SU-DHL-6 (cell line): ENCODE measurements around the gene GPC2.
A peak's percentile ranks its signal among the peaks of the same experiment; 100 is the strongest.
"Not testable (repeated sequence)": the region's sequence is repeated elsewhere in the genome, so short reads cannot be mapped to it uniquely, and the experiment has no call there.

Experiments used
- H2AFZ ChIP-seq: fragments of 200-600 bp; sonication (generic); 2 replicates; pipeline ENCODE4 v1.6.1; 2014; ENCODE audit warnings: low read depth, mild to moderate bottlenecking, moderate library complexity, mixed read lengths, antibody characterized with exemption, low read length; ENCODE audit not compliant: severe bottlenecking
- H3F3A ChIP-seq: fragments of 200-600 bp; shearing (Covaris generic); 2 replicates; pipeline ENCODE4 v1.6.0; 2016; ENCODE audit warnings: antibody characterized with exemption, mild to moderate bottlenecking; ENCODE audit not compliant: insufficient read depth
- H3K27ac ChIP-seq: fragments of 200-600 bp; sonication (generic); 2 replicates; pipeline ENCODE4 v1.5.1; 2016; ENCODE audit warnings: low read depth, mild to moderate bottlenecking, low read length, moderate library complexity, mixed read lengths
- H3K27me3 ChIP-seq: fragments of 200-600 bp; sonication (generic), shearing (Covaris generic); 2 replicates; pipeline ENCODE4 v1.6.0; 2014; ENCODE audit warnings: mild to moderate bottlenecking, low read length
- H3K36me3 ChIP-seq: fragments of 200-600 bp; sonication (generic); 2 replicates; pipeline ENCODE4 v1.6.1; 2014; ENCODE audit warnings: mild to moderate bottlenecking, low read length, mixed read lengths
- H3K4me2 ChIP-seq: fragments of 300-600, 200-600 bp; shearing (Covaris generic), sonication (generic); 2 replicates; pipeline ENCODE4 v1.6.0; 2014; ENCODE audit warnings: low read length, low read depth, mild to moderate bottlenecking; ENCODE audit not compliant: poor library complexity, severe bottlenecking
- H3K4me3 ChIP-seq: fragments of 200-600 bp; sonication (generic); 2 replicates; pipeline ENCODE4 v1.5.1; 2014; ENCODE audit warnings: antibody characterized with exemption, low read length, mild to moderate bottlenecking, mixed read lengths; ENCODE audit not compliant: insufficient read depth, poor library complexity, severe bottlenecking
- H3K79me2 ChIP-seq: fragments of 200-600 bp; sonication (generic); 2 replicates; pipeline ENCODE4 v1.6.1; 2014; ENCODE audit warnings: mild to moderate bottlenecking, low read length, moderate library complexity; ENCODE audit not compliant: insufficient read depth
- H3K9ac ChIP-seq: fragments of 200-600 bp; sonication (generic); 2 replicates; pipeline ENCODE4 v1.7.0; 2014; ENCODE audit warnings: mild to moderate bottlenecking, low read length
- H3K9me2 ChIP-seq: fragments of 200-600 bp; sonication (generic); replicated peaks from 2 replicates; pipeline ENCODE4 v1.6.1; 2014; ENCODE audit warnings: low read length; ENCODE audit not compliant: insufficient read depth
- H3K9me3 ChIP-seq: fragments of 200-600 bp; sonication (generic); 2 replicates; pipeline ENCODE4 v1.6.1; 2014; ENCODE audit warnings: low read length, mixed read lengths; ENCODE audit not compliant: insufficient read depth
- H4K20me1 ChIP-seq: fragments of 200-600 bp; sonication (generic); 2 replicates; pipeline ENCODE4 v1.6.1; 2014; ENCODE audit warnings: low read depth, mild to moderate bottlenecking, antibody characterized with exemption, low read length, moderate library complexity, mixed read lengths
- EZH2phosphoT487 ChIP-seq: fragments of 200-600 bp; sonication (generic), shearing (Covaris generic); conservative IDR thresholded peaks from 2 replicates; pipeline ENCODE4 v1.6.1; 2018; ENCODE audit warnings: mild to moderate bottlenecking, antibody characterized with exemption, low read length, moderate library complexity, mixed read lengths
- TF ChIP-seq, protein P1 (sequence below): fragments of 200-600 bp; sonication (generic); IDR thresholded peaks from one replicate; pipeline ENCODE4 v1.5.1; 2017; ENCODE audit warnings: antibody characterized with exemption, mild to moderate bottlenecking, low read length, moderate library complexity; ENCODE audit not compliant: insufficient read depth, poor library complexity, severe bottlenecking

GPC2 gene

DNA sequence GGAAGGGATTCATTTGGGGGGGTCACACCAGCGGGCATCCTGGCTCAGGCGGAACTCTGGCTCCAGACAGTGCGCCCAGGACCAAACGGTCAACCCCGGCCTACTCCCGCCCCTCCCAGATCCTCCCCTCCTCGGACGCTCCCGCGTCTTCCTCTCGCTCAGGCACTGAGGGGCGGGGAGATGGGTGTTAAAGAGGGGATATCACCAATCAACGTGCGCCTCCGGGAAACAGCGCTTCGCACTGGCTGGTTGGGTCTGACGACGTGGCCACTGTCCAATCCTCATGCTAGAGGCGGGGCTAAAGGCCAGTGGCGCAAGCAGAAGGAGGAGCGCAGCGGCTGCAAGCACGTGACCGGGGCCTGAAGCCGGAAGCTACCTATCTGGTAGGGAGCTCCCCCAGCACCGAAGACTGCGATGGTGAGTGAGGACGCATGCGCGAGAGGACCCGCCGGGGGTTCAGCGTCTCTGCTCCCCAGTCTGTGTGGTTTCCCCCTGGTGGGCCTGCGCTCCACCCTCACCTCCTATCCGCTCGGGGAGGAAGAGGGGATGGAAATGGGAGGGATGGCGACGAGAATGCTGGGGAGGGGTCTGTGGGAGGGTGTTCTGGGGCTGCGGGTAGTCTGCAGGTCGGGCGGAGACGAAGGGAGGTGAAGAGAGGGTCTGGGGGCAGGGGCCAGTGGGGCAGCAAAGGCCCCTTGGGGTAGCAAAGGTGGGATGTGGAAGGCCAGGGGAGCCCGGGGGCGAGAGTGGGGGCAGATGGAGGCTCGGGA lies 28.4 kb downstream of the GPC2 start, which contains the start of gene LAMTOR4:
Gene LAMTOR4 (plus strand): TSS at position 360 of the 770 bp plus-strand sequence. CDS start 55 bp downstream, at position 415.
- Histone ChIP-seq H4K20me1 (no peaks in the 10 kb centered on the region), H3K79me2 (peaks cover 21% of the 10 kb centered on the region), H3K4me2 (peak within 1 kb of the TSS; percentile 86), H3K9me2 (no peaks in the 10 kb centered on the region), H3F3A (peaks cover 30% of the 10 kb centered on the region), H3K9ac (peak within 1 kb of the TSS; percentile 95), H3K27me3 (no peaks in the 10 kb centered on the region), H3K9me3 (no peaks in the 10 kb centered on the region), H3K27ac (peak within 1 kb of the TSS; percentile 78), H3K36me3 (no peaks in the 10 kb centered on the region), H3K4me3 (peak within 1 kb of the TSS; percentile 84), H2AFZ (peak within 1 kb of the TSS; percentile 72)
- TF ChIP-seq EZH2phosphoT487: no peak
- TF ChIP-seq, protein P1, sequence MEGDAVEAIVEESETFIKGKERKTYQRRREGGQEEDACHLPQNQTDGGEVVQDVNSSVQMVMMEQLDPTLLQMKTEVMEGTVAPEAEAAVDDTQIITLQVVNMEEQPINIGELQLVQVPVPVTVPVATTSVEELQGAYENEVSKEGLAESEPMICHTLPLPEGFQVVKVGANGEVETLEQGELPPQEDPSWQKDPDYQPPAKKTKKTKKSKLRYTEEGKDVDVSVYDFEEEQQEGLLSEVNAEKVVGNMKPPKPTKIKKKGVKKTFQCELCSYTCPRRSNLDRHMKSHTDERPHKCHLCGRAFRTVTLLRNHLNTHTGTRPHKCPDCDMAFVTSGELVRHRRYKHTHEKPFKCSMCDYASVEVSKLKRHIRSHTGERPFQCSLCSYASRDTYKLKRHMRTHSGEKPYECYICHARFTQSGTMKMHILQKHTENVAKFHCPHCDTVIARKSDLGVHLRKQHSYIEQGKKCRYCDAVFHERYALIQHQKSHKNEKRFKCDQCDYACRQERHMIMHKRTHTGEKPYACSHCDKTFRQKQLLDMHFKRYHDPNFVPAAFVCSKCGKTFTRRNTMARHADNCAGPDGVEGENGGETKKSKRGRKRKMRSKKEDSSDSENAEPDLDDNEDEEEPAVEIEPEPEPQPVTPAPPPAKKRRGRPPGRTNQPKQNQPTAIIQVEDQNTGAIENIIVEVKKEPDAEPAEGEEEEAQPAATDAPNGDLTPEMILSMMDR: peak; percentile 10

DNA sequence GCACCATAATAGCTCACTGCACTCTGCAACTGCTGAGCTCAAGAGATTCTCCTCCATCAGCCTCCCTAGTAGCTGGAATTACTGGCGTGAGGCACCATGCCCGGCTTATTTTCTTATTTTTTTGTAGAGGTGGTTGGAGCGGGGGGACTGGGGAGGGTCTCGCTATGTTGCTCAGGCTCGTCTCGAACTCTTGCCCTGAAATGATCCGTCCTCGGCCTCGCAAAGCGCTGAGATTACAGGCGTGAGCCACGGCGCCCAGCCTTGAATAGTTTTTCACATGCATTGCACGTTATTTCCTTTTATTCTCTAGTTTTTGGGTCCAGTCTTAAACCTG lies 29.0 kb downstream of the GPC2 start:
- peaks cover 24% of the 10 kb centered on the region for H3F3A ChIP-seq
- H3K4me2 ChIP-seq: peak overlapping the region; percentile 71
- TF ChIP-seq EZH2phosphoT487: no peak
- TF ChIP-seq, protein P1: no peak
- H3K9me2 ChIP-seq: no peaks in the 10 kb centered on the region
- peaks cover 21% of the 10 kb centered on the region for H3K79me2 ChIP-seq
- H2AFZ ChIP-seq: peak overlapping the region; percentile 72
- no peaks in the 10 kb centered on the region for H3K36me3 ChIP-seq
- peak overlapping the region; percentile 50 for H3K4me3 ChIP-seq
- no peaks in the 10 kb centered on the region for H3K27me3 ChIP-seq
- H4K20me1 ChIP-seq: no peaks in the 10 kb centered on the region
- peak overlapping the region; percentile 61 for H3K9ac ChIP-seq
- no peaks in the 10 kb centered on the region for H3K9me3 ChIP-seq
- peak overlapping the region; percentile 57 for H3K27ac ChIP-seq

DNA sequence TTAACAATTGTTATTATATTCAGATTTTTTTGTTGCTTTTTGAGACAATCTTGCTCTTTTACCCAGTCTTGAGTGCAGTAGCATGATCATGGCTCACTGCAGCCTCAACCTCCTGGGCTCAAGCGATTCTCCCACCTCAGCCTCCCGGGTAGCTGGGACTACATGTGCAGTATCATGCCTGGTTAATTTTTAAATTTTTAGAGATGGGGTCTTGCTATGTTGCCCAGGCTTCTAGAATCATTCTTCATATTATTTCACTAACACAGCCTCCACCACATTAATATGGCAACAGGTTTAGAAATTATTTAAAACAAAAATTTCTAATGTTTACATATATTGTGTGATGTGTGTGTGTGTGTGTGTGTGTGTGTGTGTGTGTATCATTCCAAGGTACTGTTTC lies 29.9 kb downstream of the GPC2 start:
- Histone ChIP-seq H4K20me1 (no peaks in the 10 kb centered on the region), H3K79me2 (peaks cover 21% of the 10 kb centered on the region), H3K4me3 (no peak overlapping the region), H3K36me3 (no peaks in the 10 kb centered on the region), H3K27me3 (no peaks in the 10 kb centered on the region), H2AFZ (no peak overlapping the region), H3K9ac (no peak overlapping the region), H3F3A (peaks cover 16% of the 10 kb centered on the region), H3K9me3 (no peaks in the 10 kb centered on the region), H3K4me2 (no peak overlapping the region), H3K27ac (no peak overlapping the region), H3K9me2 (no peaks in the 10 kb centered on the region)
- TF ChIP-seq, protein P1: no peak
- TF ChIP-seq EZH2phosphoT487: no peak

DNA sequence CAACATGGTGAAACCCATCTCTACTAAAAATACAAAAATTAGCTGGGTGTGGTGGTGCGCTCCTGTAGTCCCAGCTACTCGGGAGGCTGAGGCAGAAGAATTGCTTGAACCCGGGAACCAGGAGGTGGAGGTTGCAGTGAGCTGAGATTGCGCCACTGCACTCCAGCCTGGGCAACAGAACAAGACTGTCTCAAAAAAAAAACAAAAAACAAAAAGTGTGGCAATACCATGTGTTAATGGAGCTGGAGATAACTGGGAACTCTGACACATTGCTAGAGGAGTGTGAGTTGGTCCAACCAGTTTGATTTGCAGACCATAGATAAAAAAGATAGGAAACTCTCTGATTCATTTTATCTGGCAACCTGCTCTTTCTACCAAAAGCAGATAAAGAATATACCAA lies 30.8 kb downstream of the GPC2 start:
- not testable (repeated sequence) for H3K9ac ChIP-seq, H2AFZ ChIP-seq, H3F3A ChIP-seq, H3K27ac ChIP-seq, H3K4me2 ChIP-seq, H3K36me3 ChIP-seq, H3K27me3 ChIP-seq, H3K4me3 ChIP-seq, H3K9me2 ChIP-seq, H3K9me3 ChIP-seq, H4K20me1 ChIP-seq
- H3K79me2 ChIP-seq: peaks cover 21% of the 10 kb centered on the region
